ENCODE results near the gene NDE1.

GRCh38 chr16:15631730-15632409 is 18.2 kb upstream of the NDE1 start:
- no peak for TF ChIP-seq POLR2AphosphoS5 (IDR thresholded peaks at IDR 0.05; ENCODE audit: low read depth, low read length)
- no peak for TF ChIP-seq POLR2A (IDR thresholded peaks at IDR 0.05; ENCODE audit: low read depth, low read length)
- no peak for TF ChIP-seq TAF1 (IDR thresholded peaks at IDR 0.05; ENCODE audit: borderline replicate concordance, low read depth, low read length)

All from GM12892 (cell line).